IgD-negative memory B cell (primary cell): ENCODE results near the gene PCDHB5. TPM values are rescaled to one million over a fixed set of nuclear protein-coding genes. Genes with fewer than 3 reads are reported as not detected.
A peak's percentile ranks its signal among the peaks of the same experiment; 100 is the strongest.
"Not testable (repeated sequence)": the region's sequence is repeated elsewhere in the genome, so short reads cannot be mapped to it uniquely, and the experiment has no call there.

Experiments used
- H3K27ac Mint-ChIP-seq, 3 donors: one replicate each; pipeline ENCODE4 v1.8.0; 2020 to 2022; ENCODE audit warnings: mild to moderate bottlenecking in 3 of 3, mixed read lengths in 3 of 3, moderate library complexity in 1 of 3
- H3K27me3 Mint-ChIP-seq: one replicate; pipeline ENCODE4 v1.8.0; 2021; ENCODE audit warnings: mixed read lengths
- H3K36me3 Mint-ChIP-seq: one replicate; pipeline ENCODE4 v1.8.0; 2020; ENCODE audit warnings: mild to moderate bottlenecking, mixed read lengths
- H3K4me1 Mint-ChIP-seq, 3 donors: one replicate each; pipeline ENCODE4 v1.8.0; 2020 to 2022; ENCODE audit warnings: mixed read lengths in 3 of 3, mild to moderate bottlenecking in 1 of 3
- H3K4me3 Mint-ChIP-seq, 4 donors: one replicate each; pipeline ENCODE4 v1.8.0; 2020 to 2022; ENCODE audit warnings: mild to moderate bottlenecking in 4 of 4, mixed read lengths in 4 of 4, moderate library complexity in 3 of 4
- H3K9me3 Mint-ChIP-seq, 3 donors: one replicate each; pipeline ENCODE4 v1.8.0; 2020 to 2021; ENCODE audit warnings: mixed read lengths in 3 of 3, mild to moderate bottlenecking in 1 of 3
- polyA plus RNA-seq: library from polyadenylated mRNA; unstranded; fragments of 300-500 nt; fragmentation: Illumina TruSeq; gene quantifications from one replicate; pipeline ENCODE4 v1.2.3, GENCODE V29; 2021

Gene PCDHB5
- not detected for polyA plus RNA-seq

GRCh38 chr5:141135030-141135717 is at the start of gene PCDHB5:
Gene PCDHB5, plus strand, starts transcription at chr5:141135206. Its CDS starts 229 bp downstream, at chr5:141135435.
- Mint-ChIP-seq H3K27me3 (no peaks in the 10 kb centered on the region), H3K36me3 (peaks cover 1% of the 10 kb centered on the region), H3K27ac (no peak within 1 kb of the TSS), H3K4me3 (peak within 1 kb of the TSS in 2 of 4 donors; percentile 10 to 44), H3K9me3 (peaks cover 16 to 44% (median 27%) of the 10 kb centered on the region in 3 donors), H3K4me1 (no peaks in the 10 kb centered on the region)

- H3K4me3 Mint-ChIP-seq: peak within 1 kb of the TSS in 1 of 4 donors; percentile 8
- no peaks in the 10 kb centered on the region for H3K4me1 Mint-ChIP-seq
- peaks cover 11% of the 10 kb centered on the region for H3K27me3 Mint-ChIP-seq
- peaks cover 5 to 24% (median 11%) of the 10 kb centered on the region in 3 donors for H3K9me3 Mint-ChIP-seq
- H3K27ac Mint-ChIP-seq: no peak within 1 kb of the TSS
- H3K36me3 Mint-ChIP-seq: no peaks in the 10 kb centered on the region
These were observed 40.3 kb upstream of the PCDHB5 start, which contains the start of gene PCDHB2 for GRCh38 chr5:141094481-141095262. Gene PCDHB2, plus strand, starts transcription at chr5:141094615. Its CDS starts 176 bp downstream, at chr5:141094791.

GRCh38 chr5:141095263-141095641 is 39.8 kb upstream of the PCDHB5 start:
- H3K4me1 Mint-ChIP-seq: no peaks in the 10 kb centered on the region
- H3K27ac Mint-ChIP-seq: no peak overlapping the region
- H3K4me3 Mint-ChIP-seq: no peak overlapping the region
- no peaks in the 10 kb centered on the region for H3K36me3 Mint-ChIP-seq
- H3K9me3 Mint-ChIP-seq: peaks cover 5 to 29% (median 11%) of the 10 kb centered on the region in 3 donors
- peaks cover 12% of the 10 kb centered on the region for H3K27me3 Mint-ChIP-seq

- H3K4me1 Mint-ChIP-seq, H3K27ac Mint-ChIP-seq, H3K36me3 Mint-ChIP-seq, H3K4me3 Mint-ChIP-seq: not testable (repeated sequence)
- Mint-ChIP-seq H3K9me3 (peaks cover 5 to 36% (median 10%) of the 10 kb centered on the region in 3 donors), H3K27me3 (peaks cover 15% of the 10 kb centered on the region)
These were observed 38.8 kb upstream of the PCDHB5 start for GRCh38 chr5:141096181-141096580.

- H3K27ac Mint-ChIP-seq, H3K4me3 Mint-ChIP-seq, H3K36me3 Mint-ChIP-seq, H3K4me1 Mint-ChIP-seq: not testable (repeated sequence)
- Mint-ChIP-seq H3K9me3 (peaks cover 5 to 36% (median 10%) of the 10 kb centered on the region in 3 donors), H3K27me3 (peaks cover 15% of the 10 kb centered on the region)
These were observed 38.4 kb upstream of the PCDHB5 start for GRCh38 chr5:141096586-141096985.

GRCh38 chr5:141100243-141100805 is 34.7 kb upstream of the PCDHB5 start, which contains the start of gene PCDHB3:
Gene PCDHB3, plus strand, starts transcription at chr5:141100473. Its CDS starts 177 bp downstream, at chr5:141100650.
- Mint-ChIP-seq H3K9me3 (peaks cover 0 to 16% (median 9%) of the 10 kb centered on the region in 3 donors), H3K4me3 (no peak within 1 kb of the TSS), H3K4me1 (no peaks in the 10 kb centered on the region), H3K27ac (no peak within 1 kb of the TSS), H3K27me3 (peaks cover 4% of the 10 kb centered on the region), H3K36me3 (no peaks in the 10 kb centered on the region)

GRCh38 chr5:141101059-141101458 is 33.9 kb upstream of the PCDHB5 start:
- Mint-ChIP-seq H3K9me3 (peaks cover 0 to 16% (median 6%) of the 10 kb centered on the region in 3 donors), H3K4me1 (no peaks in the 10 kb centered on the region), H3K4me3 (no peak overlapping the region), H3K36me3 (no peaks in the 10 kb centered on the region), H3K27ac (no peak overlapping the region), H3K27me3 (peaks cover 4% of the 10 kb centered on the region)

GRCh38 chr5:141102070-141102469 is 32.9 kb upstream of the PCDHB5 start:
- H3K4me1 Mint-ChIP-seq, H3K27me3 Mint-ChIP-seq, H3K27ac Mint-ChIP-seq, H3K4me3 Mint-ChIP-seq, H3K36me3 Mint-ChIP-seq: not testable (repeated sequence)
- H3K9me3 Mint-ChIP-seq: peaks cover 0 to 16% (median 6%) of the 10 kb centered on the region in 3 donors

GRCh38 chr5:141102471-141102870 is 32.5 kb upstream of the PCDHB5 start:
- H3K27ac Mint-ChIP-seq, H3K4me1 Mint-ChIP-seq, H3K36me3 Mint-ChIP-seq, H3K27me3 Mint-ChIP-seq, H3K4me3 Mint-ChIP-seq: not testable (repeated sequence)
- H3K9me3 Mint-ChIP-seq: peaks cover 0 to 20% (median 6%) of the 10 kb centered on the region in 3 donors

- Mint-ChIP-seq H3K4me1 (no peaks in the 10 kb centered on the region), H3K27ac (no peak overlapping the region), H3K4me3 (no peak overlapping the region), H3K36me3 (no peaks in the 10 kb centered on the region), H3K27me3 (peaks cover 3% of the 10 kb centered on the region), H3K9me3 (peaks cover 0 to 11% (median 4%) of the 10 kb centered on the region in 3 donors)
These were observed 29.7 kb upstream of the PCDHB5 start for GRCh38 chr5:141105350-141105749.

- Mint-ChIP-seq H3K36me3 (peaks cover 1% of the 10 kb centered on the region), H3K4me1 (no peaks in the 10 kb centered on the region), H3K27ac (no peak overlapping the region), H3K4me3 (no peak overlapping the region), H3K9me3 (peaks cover 3 to 29% (median 10%) of the 10 kb centered on the region in 3 donors), H3K27me3 (peaks cover 6% of the 10 kb centered on the region)
These were observed 15.8 kb upstream of the PCDHB5 start for GRCh38 chr5:141119250-141119649.

GRCh38 chr5:141121563-141121962 is 13.4 kb upstream of the PCDHB5 start, which contains the start of gene PCDHB4:
Gene PCDHB4, plus strand, starts transcription at chr5:141121818. Its CDS starts 181 bp downstream, at chr5:141121999.
- Mint-ChIP-seq H3K27ac (peak within 1 kb of the TSS in 2 of 3 donors; percentile 23 to 44), H3K27me3 (peaks cover 6% of the 10 kb centered on the region), H3K4me3 (peak within 1 kb of the TSS in 1 of 4 donors; percentile 44), H3K36me3 (peaks cover 1% of the 10 kb centered on the region), H3K9me3 (peaks cover 3 to 14% (median 3%) of the 10 kb centered on the region in 3 donors), H3K4me1 (no peaks in the 10 kb centered on the region)

- no peak overlapping the region for H3K4me3 Mint-ChIP-seq
- H3K27me3 Mint-ChIP-seq: peaks cover 6% of the 10 kb centered on the region
- peak overlapping the region in 1 of 3 donors; percentile 23 for H3K27ac Mint-ChIP-seq
- H3K4me1 Mint-ChIP-seq: no peaks in the 10 kb centered on the region
- peaks cover 0 to 10% (median 0%) of the 10 kb centered on the region in 3 donors for H3K9me3 Mint-ChIP-seq
- H3K36me3 Mint-ChIP-seq: peaks cover 1% of the 10 kb centered on the region
These were observed 13.0 kb upstream of the PCDHB5 start for GRCh38 chr5:141121985-141122384.

- H3K27me3 Mint-ChIP-seq, H3K4me3 Mint-ChIP-seq, H3K4me1 Mint-ChIP-seq, H3K27ac Mint-ChIP-seq, H3K36me3 Mint-ChIP-seq: not testable (repeated sequence)
- peaks cover 0 to 10% (median 2%) of the 10 kb centered on the region in 3 donors for H3K9me3 Mint-ChIP-seq
These were observed 11.4 kb upstream of the PCDHB5 start for GRCh38 chr5:141123396-141124135.
